Ovary (tissue), 9 donors: Measurements from ENCODE around the gene CRACDL. TPM values are rescaled to one million over a fixed set of nuclear protein-coding genes. Genes with fewer than 3 reads are reported as not detected.

Source experiments
- DNase-seq, 5 donors: peaks; one replicate each; pipeline ENCODE4 v3.0.0-alpha.2; 2019 to 2020
- H3K27ac ChIP-seq, 2 donors: fragments of 200-600 bp; one replicate each; pipeline versions ENCODE4 v1.5.1 to v1.8.0; 2019 to 2022
- H3K27me3 ChIP-seq: fragments of 200-600 bp; one replicate; pipeline ENCODE4 v1.8.0; 2022
- H3K36me3 ChIP-seq: fragments of 200-600 bp; sonication (generic); one replicate; pipeline ENCODE4 v1.5.1; 2019
- H3K4me1 ChIP-seq: one replicate; pipeline ENCODE4 v1.8.1; 2013; ENCODE audit warnings: mild to moderate bottlenecking, moderate library complexity; ENCODE audit not compliant: insufficient read depth
- H3K4me3 ChIP-seq: fragments of 200-600 bp; sonication (generic); one replicate; pipeline ENCODE4 v1.5.1; 2017
- H3K9me3 ChIP-seq, 2 donors: fragments of 200-600 bp in 1 of 2; sonication (generic) in 1 of 2; one replicate each; pipeline versions ENCODE4 v1.5.1 to v1.8.1; 2013 to 2019; ENCODE audit warnings: mild to moderate bottlenecking in 1 of 2, moderate library complexity in 1 of 2
- EP300 ChIP-seq: sonication (generic); formaldehyde crosslinking; IDR thresholded peaks from one replicate; pipeline ENCODE4 v1.6.1; 2017; ENCODE audit warnings: antibody characterized with exemption
- POLR2A ChIP-seq: fragments of 450-650 bp; IDR thresholded peaks from one replicate; pipeline ENCODE4 v1.6.1; 2017; ENCODE audit warnings: antibody characterized with exemption, mild to moderate bottlenecking, moderate library complexity
- WGBS, 3 donors: extraction: QIAGEN DNeasy Blood & Tissue Kit in 1 of 3; methylation state at CpG; one replicate each; pipeline versions ENCODE4 v1.1.5 to v1.1.7; 2013 to 2017; 5-methylcytosine and 5-hydroxymethylcytosine counted together
- intact Hi-C, 4 donors: fragments of 100-400 bp; cut with DNase I; formaldehyde crosslinking; loops; one replicate each; pipeline versions ENCODE4 v1.11.0 to v1.15.1; 2022 to 2023
- polyA plus RNA-seq, 2 donors: library from polyadenylated mRNA; stranded (reverse); fragments of 200-250 nt in 1 of 2; fragments of 350-450 nt in 1 of 2; fragmentation: Illumina TruSeq in 1 of 2; extraction: RNeasy Lipid Tissue Mini Kit (QIAGEN cat#74804) in 1 of 2; gene quantifications; one replicate each; pipeline ENCODE4 v1.2.3, GENCODE V29; 2013 to 2014
- total RNA-seq, 7 donors: library from RNA; depleted of rRNA in 2 of 7; stranded (reverse); fragments of >200 nt in 2 of 7; fragmentation: NEBNext Ultra II Directional in 3 of 7; extraction: Animal tissue kit (Norgen Biotek cat#: 25700) in 3 of 7; gene quantifications; one replicate each; pipeline versions ENCODE4 v1.1.0 to v1.2.4, GENCODE V29; 2016 to 2023
- TF ChIP-seq, protein P1 (sequence below), 3 donors: fragments of 450-650 bp in 2 of 3; fragments of 200-600 bp in 1 of 3; IDR thresholded peaks; one replicate each; pipeline versions ENCODE4 v1.5.1 to v1.8.0; 2016 to 2022; ENCODE audit warnings: antibody characterized with exemption in 3 of 3, mild to moderate bottlenecking in 1 of 3
- donor health status: DM: no; HTN: no; CAD: no; lungs with moderate emphysema.
- donor health status: DM: no; HTN: no; CAD: no.
- donor health status: Bipolar disorder and iron deficiency.
- donor health status: DM: yes; HTN: yes; CAD: no.
- donor health status: DM: no; HTN: no; CAD: no.
- donor health status: DM: yes; HTN: yes; CAD: no.

The CRACDL gene
- total and polyA plus RNA-seq, 9 donors: 1.2 to 22.4 (median 2.7) TPM

DNA sequence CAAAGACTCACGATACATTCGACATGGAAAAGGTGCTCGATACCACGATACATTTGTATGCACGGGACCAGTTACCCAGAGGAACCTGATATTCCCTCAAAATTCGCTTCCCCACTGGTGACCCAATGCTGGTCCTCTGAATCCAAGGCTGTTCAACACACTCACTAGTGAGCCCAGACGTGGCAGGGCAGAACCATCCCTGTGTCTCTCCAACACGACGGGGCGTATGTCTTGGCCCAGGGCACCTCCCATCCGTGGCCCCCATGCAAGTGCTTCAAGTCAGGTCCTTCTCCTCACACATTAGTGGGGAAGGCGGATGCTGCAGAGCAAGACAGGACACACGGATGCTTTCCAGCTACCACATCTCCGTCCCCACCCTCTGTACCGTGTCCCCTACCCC, 6.1 kb downstream of the CRACDL start:
- intact Hi-C loops: no loop called here
- Histone ChIP-seq H3K9me3 (no peaks in the 10 kb centered on the region), H3K27me3 (no peaks in the 10 kb centered on the region), H3K27ac (no peak overlapping the region), H3K4me1 (no peaks in the 10 kb centered on the region), H3K4me3 (no peak overlapping the region), H3K36me3 (no peaks in the 10 kb centered on the region)
- no peak for DNase-seq
- 91 to 95% (median 95%) methylated on average over 15 of the region's 15 CpGs for whole genome bisulfite sequencing, 3 donors
- TF ChIP-seq, protein P1, sequence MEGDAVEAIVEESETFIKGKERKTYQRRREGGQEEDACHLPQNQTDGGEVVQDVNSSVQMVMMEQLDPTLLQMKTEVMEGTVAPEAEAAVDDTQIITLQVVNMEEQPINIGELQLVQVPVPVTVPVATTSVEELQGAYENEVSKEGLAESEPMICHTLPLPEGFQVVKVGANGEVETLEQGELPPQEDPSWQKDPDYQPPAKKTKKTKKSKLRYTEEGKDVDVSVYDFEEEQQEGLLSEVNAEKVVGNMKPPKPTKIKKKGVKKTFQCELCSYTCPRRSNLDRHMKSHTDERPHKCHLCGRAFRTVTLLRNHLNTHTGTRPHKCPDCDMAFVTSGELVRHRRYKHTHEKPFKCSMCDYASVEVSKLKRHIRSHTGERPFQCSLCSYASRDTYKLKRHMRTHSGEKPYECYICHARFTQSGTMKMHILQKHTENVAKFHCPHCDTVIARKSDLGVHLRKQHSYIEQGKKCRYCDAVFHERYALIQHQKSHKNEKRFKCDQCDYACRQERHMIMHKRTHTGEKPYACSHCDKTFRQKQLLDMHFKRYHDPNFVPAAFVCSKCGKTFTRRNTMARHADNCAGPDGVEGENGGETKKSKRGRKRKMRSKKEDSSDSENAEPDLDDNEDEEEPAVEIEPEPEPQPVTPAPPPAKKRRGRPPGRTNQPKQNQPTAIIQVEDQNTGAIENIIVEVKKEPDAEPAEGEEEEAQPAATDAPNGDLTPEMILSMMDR (IDR thresholded peaks at IDR 0.05): no peak
- no peak for TF ChIP-seq POLR2A
- TF ChIP-seq EP300: no peak

- 89 to 92% (median 92%) methylated on average over 10 of the region's 10 CpGs for WGBS, 3 donors
- TF ChIP-seq POLR2A (no peak), EP300 (no peak)
- TF ChIP-seq, protein P1 (IDR thresholded peaks at IDR 0.05): no peak
- Histone ChIP-seq H3K36me3 (no peaks in the 10 kb centered on the region), H3K27me3 (no peaks in the 10 kb centered on the region), H3K27ac (no peak overlapping the region), H3K9me3 (no peaks in the 10 kb centered on the region), H3K4me3 (no peak overlapping the region), H3K4me1 (no peaks in the 10 kb centered on the region)
- no peak for DNase-seq
- intact Hi-C loops: no loop called here
Measured at GRCh38 chr2:98928242-98928641, 7.8 kb downstream of the CRACDL start.

GRCh38 chr2:98927027-98927426, 9.0 kb downstream of the CRACDL start:
- H3K4me1 ChIP-seq: no peaks in the 10 kb centered on the region
- no peak for DNase-seq
- WGBS, 3 donors: 71 to 84% (median 82%) methylated on average over 13 of the region's 13 CpGs
- intact Hi-C loops: no loop called here
- H3K4me3 ChIP-seq: no peak overlapping the region
- H3K27me3 ChIP-seq: no peaks in the 10 kb centered on the region
- no peak overlapping the region for H3K27ac ChIP-seq
- H3K9me3 ChIP-seq: no peaks in the 10 kb centered on the region
- H3K36me3 ChIP-seq: no peaks in the 10 kb centered on the region
- TF ChIP-seq, protein P1 (IDR thresholded peaks at IDR 0.05): no peak
- TF ChIP-seq POLR2A (no peak), EP300 (no peak)

GRCh38 chr2:98926601-98927000, 9.4 kb downstream of the CRACDL start:
- intact Hi-C loops: no loop called here
- 83 to 87% (median 86%) methylated on average over 12 of the region's 12 CpGs for WGBS, 3 donors
- Histone ChIP-seq H3K4me3 (no peak overlapping the region), H3K27ac (no peak overlapping the region), H3K4me1 (no peaks in the 10 kb centered on the region), H3K9me3 (no peaks in the 10 kb centered on the region), H3K36me3 (no peaks in the 10 kb centered on the region), H3K27me3 (no peaks in the 10 kb centered on the region)
- TF ChIP-seq EP300: no peak
- TF ChIP-seq, protein P1 (IDR thresholded peaks at IDR 0.05): no peak
- no peak for TF ChIP-seq POLR2A
- DNase-seq: no peak

GRCh38 chr2:98924910-98925309, 11.1 kb downstream of the CRACDL start:
- no peak for TF ChIP-seq POLR2A
- TF ChIP-seq, protein P1 (IDR thresholded peaks at IDR 0.05): no peak
- TF ChIP-seq EP300: no peak
- no peak for DNase-seq
- Histone ChIP-seq H3K9me3 (no peaks in the 10 kb centered on the region), H3K27me3 (no peaks in the 10 kb centered on the region), H3K27ac (no peak overlapping the region), H3K36me3 (no peaks in the 10 kb centered on the region), H3K4me1 (no peaks in the 10 kb centered on the region), H3K4me3 (no peak overlapping the region)
- WGBS, 3 donors: 43 to 75% (median 71%) methylated on average over 4 of the region's 4 CpGs
- intact Hi-C loops: no loop called here
